Mesenchymal stem cell (in vitro differentiated cells and primary cell): ENCODE data around the gene ATG12.
"Not testable (repeated sequence)": the region's sequence is repeated elsewhere in the genome, so short reads cannot be mapped to it uniquely, and the experiment has no call there.

Experiments
- DNase-seq: peaks from one replicate; pipeline ENCODE4 v3.0.0-alpha.2; 2013
- H2AFZ ChIP-seq: one replicate; pipeline ENCODE4 v1.6.1; 2013; ENCODE audit warnings: low read depth, mild to moderate bottlenecking, control low read depth, inconsistent platforms, low read length, moderate library complexity
- H2AK5ac ChIP-seq: 2 replicates; pipeline ENCODE4 v1.6.1; 2013; ENCODE audit warnings: low read length, moderate library complexity, mild to moderate bottlenecking, inconsistent platforms; ENCODE audit not compliant: severe bottlenecking
- H2BK120ac ChIP-seq: one replicate; pipeline ENCODE4 v1.6.1; 2013; ENCODE audit warnings: low read depth, mild to moderate bottlenecking, inconsistent platforms, low read length, moderate library complexity
- H2BK12ac ChIP-seq, 2 experiments: one replicate each; pipeline ENCODE4 v1.6.1; 2013; ENCODE audit warnings: inconsistent platforms in 2 of 2, low read length in 2 of 2, mild to moderate bottlenecking in 2 of 2, moderate library complexity in 2 of 2, control low read depth in 1 of 2
- H2BK15ac ChIP-seq: one replicate; pipeline ENCODE4 v1.6.1; 2013; ENCODE audit warnings: mild to moderate bottlenecking, low read depth, inconsistent platforms; ENCODE audit not compliant: poor library complexity, severe bottlenecking
- H2BK5ac ChIP-seq: 2 replicates; pipeline ENCODE4 v1.6.1; 2013; ENCODE audit warnings: low read depth, mild to moderate bottlenecking, low read length, control low read depth, inconsistent platforms; ENCODE audit not compliant: poor library complexity, severe bottlenecking
- H3K14ac ChIP-seq, 2 experiments: one replicate each; pipeline ENCODE4 v1.6.1; 2013; ENCODE audit warnings: inconsistent platforms in 2 of 2, low read length in 2 of 2, control low read depth in 1 of 2, mild to moderate bottlenecking in 1 of 2, moderate library complexity in 1 of 2
- H3K18ac ChIP-seq, 2 experiments: one replicate each; pipeline ENCODE4 v1.6.1; 2013; ENCODE audit warnings: inconsistent platforms in 2 of 2, low read length in 2 of 2, control low read depth in 1 of 2, low read depth in 1 of 2, mild to moderate bottlenecking in 1 of 2
- H3K23ac ChIP-seq, 2 experiments: one replicate each; pipeline ENCODE4 v1.6.1; 2013; ENCODE audit warnings: inconsistent platforms in 2 of 2, low read length in 2 of 2, mild to moderate bottlenecking in 2 of 2, moderate library complexity in 2 of 2, control low read depth in 1 of 2
- H3K27ac ChIP-seq: 2 replicates; pipeline ENCODE4 v1.5.1; 2013; ENCODE audit warnings: mild to moderate bottlenecking, moderate library complexity, low read length, control low read depth, inconsistent platforms; ENCODE audit not compliant: poor library complexity, severe bottlenecking
- H3K27me3 ChIP-seq, 2 experiments: 2 replicates each; pipeline versions ENCODE4 v1.6.1 to v1.7.0; 2013; ENCODE audit warnings: low read length in 2 of 2, mild to moderate bottlenecking in 2 of 2, moderate library complexity in 2 of 2, control low read depth in 1 of 2, inconsistent platforms in 1 of 2; ENCODE audit not compliant: control insufficient read depth in 1 of 2, insufficient read depth in 1 of 2
- H3K36me3 ChIP-seq, 2 experiments: 2 replicates each; pipeline versions ENCODE4 v1.6.1 to v1.7.0; 2013; ENCODE audit warnings: low read length in 2 of 2, control low read depth in 1 of 2, inconsistent platforms in 1 of 2, low read depth in 1 of 2, mild to moderate bottlenecking in 1 of 2; ENCODE audit not compliant: insufficient read depth in 2 of 2, control insufficient read depth in 1 of 2
- H3K4ac ChIP-seq, 2 experiments: one replicate each; pipeline ENCODE4 v1.6.1; 2013; ENCODE audit warnings: inconsistent platforms in 2 of 2, low read length in 2 of 2, mild to moderate bottlenecking in 2 of 2, moderate library complexity in 2 of 2, control low read depth in 1 of 2, low read depth in 1 of 2
- H3K4me1 ChIP-seq: 2 replicates; pipeline ENCODE4 v1.6.1; 2013; ENCODE audit warnings: low read depth, low read length, control low read depth; ENCODE audit not compliant: control insufficient read depth, insufficient read depth
- H3K4me2 ChIP-seq: 2 replicates; pipeline ENCODE4 v1.6.1; 2013; ENCODE audit warnings: low read length, mild to moderate bottlenecking, inconsistent platforms; ENCODE audit not compliant: poor library complexity, severe bottlenecking
- H3K4me3 ChIP-seq, 2 experiments: 2 replicates each; pipeline versions ENCODE4 v1.5.1 to v1.7.0; 2013; ENCODE audit warnings: low read length in 2 of 2, mild to moderate bottlenecking in 2 of 2, control low read depth in 1 of 2, low read depth in 1 of 2; ENCODE audit not compliant: insufficient read depth in 1 of 2
- H3K79me1 ChIP-seq: replicated peaks from 2 replicates; pipeline ENCODE4 v1.6.1; 2013; ENCODE audit warnings: mild to moderate bottlenecking, control low read depth, low read length, inconsistent platforms; ENCODE audit not compliant: poor library complexity, severe bottlenecking
- H3K9ac ChIP-seq: 2 replicates; pipeline ENCODE4 v1.7.0; 2013; ENCODE audit warnings: mild to moderate bottlenecking, low read length, moderate library complexity
- H3K9me3 ChIP-seq: 2 replicates; pipeline ENCODE4 v1.7.0; 2013; ENCODE audit warnings: mild to moderate bottlenecking, low read length; ENCODE audit not compliant: control insufficient read depth
- H4K8ac ChIP-seq: one replicate; pipeline ENCODE4 v1.6.1; 2013; ENCODE audit warnings: inconsistent platforms, mild to moderate bottlenecking, low read length, moderate library complexity
- H4K91ac ChIP-seq: one replicate; pipeline ENCODE4 v1.6.1; 2013; ENCODE audit warnings: mild to moderate bottlenecking, low read length, inconsistent platforms
- WGBS: methylation state at CpG from one replicate; pipeline ENCODE4 v1.1.7; 2013; ENCODE audit warnings: mixed read lengths; 5-methylcytosine and 5-hydroxymethylcytosine counted together

Gene ATG12

GRCh38 chr5:115809946-115810345 lies 31.4 kb downstream of the ATG12 start:
- Histone ChIP-seq H3K4me2 (no peak overlapping the region), H4K8ac (no peak overlapping the region), H2BK15ac (no peak overlapping the region), H4K91ac (no peak overlapping the region), H2BK120ac (no peak overlapping the region), H3K79me1 (no peaks in the 10 kb centered on the region), H2AK5ac (no peak overlapping the region), H3K23ac (no peak overlapping the region), H3K18ac (no peak overlapping the region), H3K9me3 (no peaks in the 10 kb centered on the region), H3K14ac (no peak overlapping the region), H3K4ac (no peak overlapping the region), H3K9ac (no peak overlapping the region), H3K27me3 (peaks cover 14% of the 10 kb centered on the region in 2 experiments), H2BK12ac (no peak overlapping the region), H2AFZ (no peak overlapping the region), H3K4me3 (no peak overlapping the region), H2BK5ac (no peak overlapping the region), H3K36me3 (peaks cover 0 to 9% of the 10 kb centered on the region in 2 experiments), H3K4me1 (no peaks in the 10 kb centered on the region), H3K27ac (no peak overlapping the region)
- WGBS: no CpG with 5 or more reads among the region's 2 CpGs
- no peak for DNase-seq

GRCh38 chr5:115808066-115808465 lies 33.3 kb downstream of the ATG12 start:
- H4K8ac ChIP-seq, H3K4me2 ChIP-seq, H4K91ac ChIP-seq, H2BK15ac ChIP-seq, H3K9ac ChIP-seq, H3K4me1 ChIP-seq, H3K14ac ChIP-seq, H2AFZ ChIP-seq, H2AK5ac ChIP-seq, H3K4ac ChIP-seq, H3K4me3 ChIP-seq, H2BK120ac ChIP-seq, H3K9me3 ChIP-seq, H3K79me1 ChIP-seq, H2BK12ac ChIP-seq, H3K23ac ChIP-seq, DNase-seq, H2BK5ac ChIP-seq, H3K27me3 ChIP-seq, H3K18ac ChIP-seq, H3K27ac ChIP-seq: not testable (repeated sequence)
- WGBS: 100% methylated on average over 1 of the region's 2 CpGs
- peaks cover 0 to 11% of the 10 kb centered on the region in 2 experiments for H3K36me3 ChIP-seq

GRCh38 chr5:115807654-115808052 lies 33.7 kb downstream of the ATG12 start:
- no peak overlapping the region for H3K4me2 ChIP-seq
- no peak for DNase-seq
- H4K91ac ChIP-seq: no peak overlapping the region
- H3K18ac ChIP-seq: no peak overlapping the region
- H3K79me1 ChIP-seq: no peaks in the 10 kb centered on the region
- H2AK5ac ChIP-seq: no peak overlapping the region
- no peak overlapping the region for H3K23ac ChIP-seq
- no peak overlapping the region for H2AFZ ChIP-seq
- no peak overlapping the region for H2BK15ac ChIP-seq
- H3K9me3 ChIP-seq: no peaks in the 10 kb centered on the region
- no peak overlapping the region for H3K27ac ChIP-seq
- no peak overlapping the region for H2BK5ac ChIP-seq
- peaks cover 0 to 11% of the 10 kb centered on the region in 2 experiments for H3K36me3 ChIP-seq
- no CpG with 5 or more reads among the region's 2 CpGs for WGBS
- no peak overlapping the region for H3K4me3 ChIP-seq
- no peak overlapping the region for H3K14ac ChIP-seq
- no peak overlapping the region for H2BK120ac ChIP-seq
- H3K9ac ChIP-seq: no peak overlapping the region
- H2BK12ac ChIP-seq: no peak overlapping the region
- no peak overlapping the region for H3K4ac ChIP-seq
- H3K4me1 ChIP-seq: no peaks in the 10 kb centered on the region
- H4K8ac ChIP-seq: no peak overlapping the region
- no peaks in the 10 kb centered on the region for H3K27me3 ChIP-seq

GRCh38 chr5:115806986-115807653 lies 34.2 kb downstream of the ATG12 start:
- Histone ChIP-seq H3K27me3 (peaks cover 0 to 1% of the 10 kb centered on the region in 2 experiments), H3K9me3 (no peaks in the 10 kb centered on the region), H4K8ac (no peak overlapping the region), H3K27ac (no peak overlapping the region), H3K14ac (no peak overlapping the region), H3K23ac (no peak overlapping the region), H2BK5ac (no peak overlapping the region), H3K18ac (no peak overlapping the region), H3K4me2 (no peak overlapping the region), H2AK5ac (no peak overlapping the region), H4K91ac (no peak overlapping the region), H3K4me1 (no peaks in the 10 kb centered on the region), H3K36me3 (peaks cover 0 to 11% of the 10 kb centered on the region in 2 experiments), H3K4ac (no peak overlapping the region), H2AFZ (no peak overlapping the region), H3K79me1 (no peaks in the 10 kb centered on the region), H2BK15ac (no peak overlapping the region), H2BK12ac (no peak overlapping the region), H3K4me3 (no peak overlapping the region), H3K9ac (no peak overlapping the region), H2BK120ac (no peak overlapping the region)
- no peak for DNase-seq
- 58% methylated on average over 2 of the region's 2 CpGs for WGBS
